GM10266 (cell line): ENCODE data around the gene PFKM.
"Not testable (repeated sequence)": the region's sequence is repeated elsewhere in the genome, so short reads cannot be mapped to it uniquely, and the experiment has no call there.

Experiments
- DNase-seq: peaks from one replicate; pipeline ENCODE4 v3.0.0; 2012; ENCODE audit errors: extremely low spot score
- CTCF ChIP-seq: IDR thresholded peaks from 2 replicates; pipeline ENCODE4 v1.5.1; 2012; ENCODE audit warnings: mild to moderate bottlenecking, low read depth; ENCODE audit not compliant: control insufficient read depth, insufficient read depth; ENCODE audit errors: missing control alignments

PFKM gene

GRCh38 chr12:48123169-48123568 lies 4.0 kb downstream of the PFKM start:
- no peak for DNase-seq
- no peak for TF ChIP-seq CTCF

- DNase-seq: not testable (repeated sequence)
These were observed 6.4 kb downstream of the PFKM start for GRCh38 chr12:48125542-48125941.

GRCh38 chr12:48125985-48126384 lies 6.8 kb downstream of the PFKM start:
- no peak for DNase-seq
- no peak for TF ChIP-seq CTCF

GRCh38 chr12:48126953-48127630 lies 7.9 kb downstream of the PFKM start:
- no peak for DNase-seq
- no peak for TF ChIP-seq CTCF

- DNase-seq: no peak
- no peak for TF ChIP-seq CTCF
These were observed 9.6 kb downstream of the PFKM start for GRCh38 chr12:48128800-48129199.

- no peak for DNase-seq
- no peak for TF ChIP-seq CTCF
These were observed 10.2 kb downstream of the PFKM start for GRCh38 chr12:48129376-48129775.

GRCh38 chr12:48131517-48131916 lies 12.4 kb downstream of the PFKM start:
- no peak for DNase-seq
- TF ChIP-seq CTCF: no peak

GRCh38 chr12:48132826-48133225 lies 13.7 kb downstream of the PFKM start:
- no peak for TF ChIP-seq CTCF
- no peak for DNase-seq
